Medulla oblongata (tissue), 1 donor: ENCODE results near the gene RRP36.
A peak's percentile ranks its signal among the peaks of the same experiment; 100 is the strongest.

Experiments used
- DNase-seq: peaks from one replicate; pipeline ENCODE4 v3.0.0-alpha.2; 2015; ENCODE audit errors: extremely low spot score

The RRP36 gene

GRCh38 chr6:43007126-43007525 is 14.3 kb upstream of the RRP36 start:
- DNase-seq, result no peak

- peak; percentile 26 for DNase-seq
These were observed 12.3 kb upstream of the RRP36 start for GRCh38 chr6:43009124-43009523.

- no peak for DNase-seq
These were observed 10.2 kb upstream of the RRP36 start for GRCh38 chr6:43011207-43011606.

DNA sequence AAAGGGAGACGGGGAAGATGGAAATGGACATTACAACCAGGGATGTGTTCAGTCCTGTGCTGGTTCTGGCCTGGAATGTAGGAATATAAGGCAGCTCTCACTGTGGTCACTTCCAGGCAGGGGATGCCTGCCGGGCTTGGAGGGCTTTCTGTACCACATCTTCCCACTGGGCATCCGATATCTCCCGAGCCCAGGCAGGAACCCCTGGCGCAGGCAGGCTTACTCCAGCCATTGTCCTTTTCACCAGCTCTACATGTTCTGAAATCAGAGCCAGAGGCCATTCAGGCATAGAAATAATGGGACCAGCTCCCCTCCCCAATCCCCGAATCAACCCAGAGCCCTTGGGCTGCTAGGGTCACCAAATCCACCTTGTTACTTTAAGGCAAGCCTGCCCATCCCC is 9.1 kb upstream of the RRP36 start:
- no peak for DNase-seq

DNA sequence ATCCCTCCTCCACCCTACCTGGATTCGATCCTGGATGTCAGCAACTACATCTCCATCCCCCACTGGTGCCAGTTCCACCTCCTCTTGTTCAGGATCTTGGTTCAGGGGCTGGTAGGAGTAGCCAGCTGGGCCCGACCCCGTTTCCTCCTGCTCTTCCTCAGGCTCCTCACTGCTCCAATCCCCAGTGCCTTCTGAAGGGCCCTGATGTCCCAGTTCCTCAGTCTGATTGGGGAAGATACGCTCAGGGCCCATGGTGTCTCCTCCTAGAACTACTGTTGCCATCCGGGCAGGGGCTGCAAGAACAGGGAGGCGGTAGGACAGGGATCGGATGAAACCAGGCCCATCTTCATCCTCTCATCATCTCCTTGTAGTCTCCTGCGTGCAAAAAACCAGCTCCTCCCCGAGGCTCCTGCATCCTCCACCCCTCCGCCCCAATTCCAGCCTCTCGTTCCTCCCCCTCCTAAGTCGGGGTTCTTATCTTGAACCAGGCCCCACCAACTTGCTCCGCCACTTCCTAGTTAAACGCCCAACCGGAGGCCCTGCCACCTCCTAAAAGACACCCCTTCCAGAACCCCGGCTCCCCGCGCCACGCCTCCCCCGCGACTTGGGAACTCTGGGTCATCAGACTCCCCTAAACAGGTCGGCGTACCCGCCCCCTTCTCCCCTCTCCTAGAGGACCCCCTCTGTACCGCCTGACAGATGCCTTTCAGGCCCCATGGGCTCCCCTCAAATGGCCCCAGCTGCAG is 8.2 kb upstream of the RRP36 start:
- peak; percentile 24 for DNase-seq

DNA sequence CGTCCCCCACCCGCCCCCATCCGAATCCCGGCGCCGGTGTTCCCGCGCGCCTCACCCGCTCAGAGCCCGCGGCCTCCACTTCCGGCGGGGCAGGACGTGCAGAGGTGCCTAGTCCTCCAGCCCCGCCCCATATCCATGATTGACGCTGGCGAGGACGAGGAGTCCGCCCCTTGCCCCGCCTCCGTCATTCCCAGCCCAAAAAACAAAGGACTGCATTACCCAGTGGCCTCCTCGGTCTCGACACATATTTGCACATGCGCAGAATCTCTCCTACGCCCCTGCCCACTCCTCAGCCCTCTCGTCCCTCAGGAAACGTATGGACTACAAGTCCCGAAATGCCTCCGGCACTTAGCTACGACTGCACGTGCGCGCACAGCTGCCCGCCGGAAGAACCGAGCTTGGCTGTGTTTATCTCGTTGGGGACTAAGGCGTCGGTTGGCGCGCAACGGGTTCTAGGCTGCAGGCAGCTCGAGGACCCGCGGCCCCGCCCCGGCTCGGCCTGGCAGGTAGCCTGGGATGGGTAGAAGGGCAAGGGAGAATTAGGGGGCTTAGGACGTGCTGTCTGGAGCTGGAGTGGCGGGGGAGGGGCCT is 7.5 kb upstream of the RRP36 start, which contains the start of the genes KLHDC3 and MEA1:
KLHDC3 (plus strand) TSS at position 407 of the 591 bp plus-strand sequence. CDS start 2,944 bp downstream, outside the sequence.
MEA1 (minus strand) TSS at position 104 of the 591 bp plus-strand sequence. CDS start 133 bp downstream, outside the sequence.
- DNase-seq, result peak; percentile 100

DNA sequence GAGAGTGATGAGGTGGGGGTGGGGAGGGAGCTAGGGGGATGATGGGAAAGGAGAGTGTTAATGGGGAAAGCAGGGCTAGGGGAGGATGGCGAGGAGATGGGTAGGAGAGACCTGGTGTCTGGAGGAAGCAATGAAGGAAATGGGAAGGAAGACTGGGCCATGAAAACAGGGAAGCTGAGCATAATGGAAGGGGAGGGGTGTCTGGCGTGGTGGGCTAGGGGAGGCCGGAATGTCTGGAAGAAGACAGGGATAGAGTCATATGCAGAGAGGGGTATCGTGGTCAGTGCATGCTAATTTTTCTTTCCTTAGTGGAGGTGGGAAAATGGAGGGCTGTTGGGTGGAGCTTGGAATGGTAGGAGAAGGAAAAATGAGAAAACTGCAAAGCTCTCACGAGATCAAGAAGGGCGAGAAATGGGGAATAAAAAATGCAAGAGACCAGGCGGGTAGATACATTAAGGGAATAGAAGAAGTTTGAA is 7.0 kb upstream of the RRP36 start:
- DNase-seq, result no peak

- DNase-seq, result no peak
These were observed 5.1 kb upstream of the RRP36 start for GRCh38 chr6:43016176-43016942.

- no peak for DNase-seq
These were observed 4.5 kb upstream of the RRP36 start for GRCh38 chr6:43016943-43017334.

DNA sequence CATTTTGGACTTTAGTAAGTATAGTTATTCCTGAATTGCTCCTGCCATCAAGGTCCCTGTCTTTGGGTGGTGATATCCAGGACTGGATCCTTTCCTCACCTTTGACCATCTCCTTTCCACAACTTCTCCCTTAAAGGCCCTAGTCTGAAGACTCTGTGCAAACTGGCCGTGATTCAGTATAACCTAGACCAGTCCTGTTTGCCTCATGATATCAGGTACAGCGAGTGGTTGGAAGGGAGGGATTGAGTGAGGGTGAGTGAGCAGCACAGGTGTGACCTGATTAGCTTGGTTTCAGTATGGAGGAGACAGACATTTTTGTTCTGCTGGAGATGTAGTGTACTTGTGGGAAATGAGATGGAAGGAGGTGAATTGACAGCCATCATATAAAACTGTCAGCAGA is 2.3 kb upstream of the RRP36 start:
- no peak for DNase-seq

DNA sequence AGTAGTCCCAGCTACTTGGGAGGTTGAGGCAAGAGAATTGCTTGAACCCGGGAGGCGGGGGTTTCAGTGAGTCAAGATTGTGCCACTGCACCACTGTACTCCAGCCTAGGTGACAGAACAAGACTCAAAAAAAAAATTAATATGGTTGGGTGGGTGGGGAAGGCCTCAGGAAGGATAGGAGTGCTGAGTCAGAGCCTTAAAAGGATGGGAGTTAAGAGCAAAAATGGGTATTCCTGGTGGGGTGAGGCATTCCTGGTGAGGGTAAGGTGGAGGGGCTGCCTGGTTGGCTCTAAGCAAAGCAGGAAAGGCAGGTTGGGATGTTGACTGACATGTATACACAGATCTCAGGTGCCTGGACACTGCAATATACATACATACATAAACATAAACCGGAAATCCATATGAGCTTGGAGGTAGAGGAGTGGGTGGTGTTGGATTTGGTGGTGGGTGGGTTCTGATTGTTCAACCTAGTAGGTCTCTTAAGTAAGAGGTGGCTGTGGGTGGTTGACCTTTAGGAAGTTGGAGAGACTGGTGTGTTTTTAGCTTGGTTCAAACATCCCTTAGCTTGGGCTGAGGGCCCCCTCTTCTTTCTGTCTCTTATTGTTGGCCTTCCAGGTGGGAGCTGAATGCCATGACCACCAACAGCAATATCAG is 1.2 kb upstream of the RRP36 start:
- DNase-seq, result no peak

- DNase-seq, result no peak
These were observed 576 bp upstream of the RRP36 start for GRCh38 chr6:43020847-43021246.

DNA sequence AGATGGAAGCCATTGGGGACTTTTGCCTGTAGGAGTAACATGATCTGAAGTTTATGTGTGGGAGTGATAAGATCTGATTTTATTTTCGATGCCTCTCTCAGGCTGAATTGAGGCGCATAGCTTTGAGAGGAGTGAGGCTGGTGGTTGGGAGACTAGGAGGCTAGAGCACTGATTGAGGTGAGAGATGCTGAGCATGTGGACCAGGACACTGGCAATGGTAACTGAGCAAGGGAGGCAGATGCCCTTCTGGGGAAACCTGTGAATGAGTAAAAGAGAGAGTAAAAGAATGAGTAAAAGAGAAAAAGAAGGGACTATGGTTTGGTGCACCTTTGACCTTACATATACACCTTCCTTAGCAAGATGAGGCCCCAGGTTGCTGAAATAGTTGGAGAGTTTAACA is 3.0 kb downstream of the RRP36 start:
- no peak for DNase-seq

- no peak for DNase-seq
These were observed 4.9 kb downstream of the RRP36 start for GRCh38 chr6:43026365-43026764.

GRCh38 chr6:43029120-43029519 is 7.7 kb downstream of the RRP36 start:
- no peak for DNase-seq

DNA sequence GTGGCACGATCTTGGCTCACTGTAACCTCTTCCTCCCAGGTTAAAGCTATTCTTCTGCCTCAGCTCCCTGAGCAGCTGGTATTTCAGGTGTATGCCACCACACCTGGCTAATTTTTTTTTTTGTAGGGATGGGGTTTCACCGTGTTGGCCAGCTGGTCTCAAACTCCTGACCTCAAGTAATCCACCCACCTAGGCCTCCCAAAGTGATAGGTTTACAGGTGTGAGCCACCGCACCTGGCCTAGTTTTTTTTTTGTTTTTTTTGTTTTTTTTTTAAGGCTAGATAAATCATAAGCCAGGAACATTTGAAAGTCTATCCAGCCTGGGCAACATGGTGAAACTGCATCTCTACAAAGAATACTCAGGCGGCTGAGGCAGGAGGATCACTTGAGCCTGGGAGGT is 10.9 kb downstream of the RRP36 start:
- no peak for DNase-seq

DNA sequence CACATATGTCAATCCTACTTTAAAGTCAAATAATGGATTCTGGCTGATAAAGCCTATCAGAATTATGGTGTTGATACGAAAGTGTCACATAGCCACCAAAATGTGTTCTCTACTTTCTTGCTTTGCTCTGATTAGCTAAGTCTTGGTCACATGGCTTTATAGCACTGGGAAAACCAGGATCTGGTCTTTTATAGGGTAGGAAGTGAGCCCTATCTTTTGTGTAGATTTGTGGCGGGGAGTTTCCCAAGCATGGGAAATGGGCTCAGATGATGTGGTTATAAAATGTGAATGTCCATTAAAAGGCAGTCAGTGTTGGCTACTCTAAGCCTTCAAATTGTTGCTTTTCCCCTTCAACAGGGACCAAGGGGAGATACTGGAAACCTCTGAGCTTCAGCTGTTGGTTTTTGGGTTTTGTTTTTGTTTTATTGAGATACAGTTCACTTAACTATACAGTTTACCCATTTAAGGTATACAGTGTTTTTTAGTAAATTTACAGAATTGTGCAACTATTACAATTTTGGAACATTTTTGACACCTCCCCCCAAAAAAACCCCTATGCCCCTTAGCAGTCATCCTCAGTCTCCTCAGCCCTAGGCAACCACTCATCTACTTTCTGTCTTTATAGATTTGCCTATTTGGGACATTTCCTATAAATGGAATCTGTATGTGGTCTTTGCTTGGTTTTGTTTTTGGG is 12.2 kb downstream of the RRP36 start:
- DNase-seq, result no peak

- no peak for DNase-seq
These were observed 12.7 kb downstream of the RRP36 start for GRCh38 chr6:43034190-43034525.

GRCh38 chr6:43035495-43036194 is 14.2 kb downstream of the RRP36 start:
- DNase-seq, result no peak

DNA sequence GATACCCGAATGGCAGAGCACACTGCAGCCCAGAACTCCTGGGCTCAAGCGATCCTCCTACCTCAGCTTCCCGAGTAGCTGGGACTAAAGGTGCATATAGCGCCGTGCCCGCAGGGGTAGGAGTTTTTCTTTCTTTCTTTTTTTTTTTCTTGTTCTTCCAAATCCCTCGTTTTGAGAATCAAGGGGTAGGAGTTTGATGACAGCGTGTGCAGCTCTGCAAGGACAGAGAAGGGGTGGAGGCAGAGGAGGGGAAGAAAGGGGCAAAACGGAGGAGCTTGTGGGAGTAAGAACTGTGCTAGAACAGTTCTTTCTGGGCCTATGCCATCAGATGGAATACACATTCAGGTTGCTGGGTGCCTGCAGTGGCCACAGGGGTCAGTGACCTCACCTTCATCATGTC is 15.3 kb downstream of the RRP36 start:
- DNase-seq, result no peak

- no peak for DNase-seq
These were observed 15.8 kb downstream of the RRP36 start for GRCh38 chr6:43037197-43037596.
